NB4 (cell line): Measurements from ENCODE around the gene ANKRD13D.

Experiments
- DNase-seq: peaks from one replicate; pipeline ENCODE4 v3.0.0; 2010; ENCODE audit warnings: low read depth
- H3K4me3 ChIP-seq: one replicate; pipeline ENCODE4 v1.5.1; 2011; ENCODE audit warnings: mild to moderate bottlenecking, low read depth, low read length, moderate library complexity
- CTCF ChIP-seq: IDR thresholded peaks from one replicate; pipeline ENCODE4 v1.5.1; 2012; ENCODE audit warnings: low read depth, low read length
- MAX ChIP-seq: IDR thresholded peaks from 2 replicates; pipeline ENCODE4 v1.6.1; 2011; ENCODE audit warnings: low read depth, low read length
- MYC ChIP-seq: IDR thresholded peaks from 2 replicates; pipeline ENCODE4 v1.6.1; 2011; ENCODE audit warnings: low read depth, low read length
- POLR2A ChIP-seq: IDR thresholded peaks from 2 replicates; pipeline ENCODE4 v1.6.1; 2011; ENCODE audit warnings: mild to moderate bottlenecking; ENCODE audit not compliant: insufficient read length; ENCODE audit errors: extremely low read depth

ANKRD13D gene

GRCh38 chr11:67247946-67248550 is 41.1 kb upstream of the ANKRD13D start:
- TF ChIP-seq CTCF, result no peak
- no peak for TF ChIP-seq POLR2A
- TF ChIP-seq MYC, result no peak
- TF ChIP-seq MAX, result no peak
- H3K4me3 ChIP-seq, result no peak overlapping the region
- no peak for DNase-seq

- TF ChIP-seq MAX (no peak), POLR2A (no peak), CTCF (no peak), MYC (no peak)
- DNase-seq, result no peak
These were observed 40.5 kb upstream of the ANKRD13D start for GRCh38 chr11:67248653-67249052.

DNA sequence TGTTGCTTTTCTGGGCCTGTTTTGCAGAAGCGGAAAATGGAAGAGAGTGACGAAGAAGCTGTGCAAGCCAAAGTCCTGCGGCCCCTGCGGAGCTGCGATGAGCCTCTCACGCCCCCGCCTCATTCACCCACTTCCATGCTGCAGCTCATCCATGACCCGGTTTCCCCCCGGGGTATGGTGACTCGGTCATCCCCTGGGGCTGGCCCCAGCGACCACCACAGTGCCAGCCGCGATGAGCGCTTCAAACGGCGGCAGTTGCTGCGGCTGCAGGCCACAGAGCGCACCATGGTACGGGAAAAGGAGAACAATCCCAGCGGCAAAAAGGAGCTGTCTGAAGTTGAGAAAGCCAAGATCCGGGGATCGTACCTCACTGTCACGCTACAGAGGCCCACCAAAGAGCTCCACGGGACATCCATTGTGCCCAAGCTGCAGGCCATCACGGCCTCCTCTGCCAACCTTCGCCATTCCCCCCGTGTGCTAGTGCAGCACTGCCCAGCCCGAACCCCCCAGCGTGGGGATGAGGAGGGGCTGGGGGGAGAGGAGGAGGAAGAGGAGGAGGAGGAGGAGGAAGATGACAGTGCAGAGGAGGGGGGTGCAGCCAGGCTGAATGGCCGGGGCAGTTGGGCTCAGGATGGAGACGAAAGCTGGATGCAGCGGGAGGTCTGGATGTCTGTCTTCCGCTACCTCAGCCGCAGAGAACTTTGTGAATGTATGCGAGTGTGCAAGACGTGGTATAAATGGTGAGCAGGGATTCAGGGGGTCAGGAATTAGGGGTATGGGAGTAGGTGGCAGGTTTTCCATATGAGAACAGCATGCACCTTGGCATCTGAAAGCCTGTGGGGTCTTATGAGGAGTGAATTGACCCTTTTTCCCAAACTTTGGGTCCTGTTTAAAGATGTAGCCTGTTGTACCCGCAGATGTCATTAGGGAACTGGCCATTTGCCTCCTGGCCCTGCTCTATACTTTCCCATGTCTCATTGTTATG is 38.8 kb upstream of the ANKRD13D start:
- no peak for DNase-seq
- no peak overlapping the region for H3K4me3 ChIP-seq
- TF ChIP-seq CTCF (no peak), MAX (no peak), POLR2A (no peak), MYC (no peak)

More at GRCh38 chr11:67248653-67249052, 40.5 kb upstream of the ANKRD13D start:
- H3K4me3 ChIP-seq, result no peak overlapping the region

- no peak overlapping the region for H3K4me3 ChIP-seq
- no peak for TF ChIP-seq MYC
- TF ChIP-seq POLR2A, result no peak
- no peak for TF ChIP-seq CTCF
- TF ChIP-seq MAX, result no peak
- DNase-seq, result no peak
These were observed 37.3 kb upstream of the ANKRD13D start for GRCh38 chr11:67251841-67252240.

GRCh38 chr11:67252831-67253239 is 36.3 kb upstream of the ANKRD13D start:
- DNase-seq, result peak; percentile 77
- TF ChIP-seq MYC (no peak), CTCF (peak; percentile 58), MAX (0 out of 2 replicates have a peak, but pooled peaks have one; percentile 10)
- H3K4me3 ChIP-seq, result no peak overlapping the region
